GM23338 (cell line): ENCODE results near the gene RFX7. TPM values are rescaled to one million over a fixed set of nuclear protein-coding genes. Genes with fewer than 3 reads are reported as not detected.

Experiments used
- ATAC-seq: fragments of 200-7000 bp; cut with Tn5 transposase; 3 replicates; pipeline ENCODE4 v1.9.1; 2020
- DNase-seq: peaks from one replicate; pipeline ENCODE4 v3.0.0-alpha.2; 2015; ENCODE audit warnings: low spot score
- H2AFZ ChIP-seq: fragments of 200-600 bp; sonication (generic); 2 replicates; pipeline ENCODE4 v1.8.0; 2016; ENCODE audit warnings: antibody characterized with exemption, mild to moderate bottlenecking, moderate library complexity
- H3F3A ChIP-seq: fragments of 200-600 bp; sonication (generic); replicated peaks from 2 replicates; pipeline ENCODE4 v1.8.0; 2017; ENCODE audit warnings: antibody characterized with exemption, mixed run types, low read depth
- H3K27ac ChIP-seq: fragments of 200-600 bp; sonication (generic); 2 replicates; pipeline ENCODE4 v1.6.1; 2016; ENCODE audit warnings: low read depth
- H3K27me3 ChIP-seq: fragments of 200-600 bp; sonication (generic); 2 replicates; pipeline ENCODE4 v1.8.0; 2016; ENCODE audit warnings: mild to moderate bottlenecking, mixed run types, moderate library complexity; ENCODE audit not compliant: insufficient read depth
- H3K36me3 ChIP-seq: fragments of 200-600 bp; sonication (generic); 2 replicates; pipeline ENCODE4 v1.8.0; 2016; ENCODE audit warnings: mild to moderate bottlenecking; ENCODE audit not compliant: insufficient read depth
- H3K4me1 ChIP-seq: fragments of 200-600 bp; sonication (generic); 2 replicates; pipeline ENCODE4 v1.8.0; 2016; ENCODE audit warnings: mild to moderate bottlenecking, moderate library complexity; ENCODE audit not compliant: insufficient read depth
- H3K4me2 ChIP-seq: fragments of 200-600 bp; sonication (generic); 2 replicates; pipeline ENCODE4 v1.7.1; 2017; ENCODE audit warnings: mixed run types
- H3K4me3 ChIP-seq: fragments of 200-600 bp; sonication (generic); 2 replicates; pipeline ENCODE4 v1.6.1; 2016; ENCODE audit warnings: mixed run types
- H3K79me2 ChIP-seq: fragments of 200-600 bp; sonication (generic); replicated peaks from 2 replicates; pipeline ENCODE4 v1.8.0; 2017; ENCODE audit warnings: mild to moderate bottlenecking; ENCODE audit not compliant: insufficient read depth
- H3K9me2 ChIP-seq: fragments of 200-600 bp; sonication (generic); 2 replicates; pipeline ENCODE4 v1.8.0; 2017; ENCODE audit not compliant: insufficient read depth
- H4K20me1 ChIP-seq: fragments of 200-600 bp; sonication (generic); replicated peaks from 2 replicates; pipeline ENCODE4 v1.8.0; 2017; ENCODE audit warnings: mild to moderate bottlenecking; ENCODE audit not compliant: insufficient read depth
- H3K27ac Mint-ChIP-seq: 2 replicates; pipeline ENCODE4 v1.8.0; 2020; ENCODE audit warnings: inconsistent platforms, mild to moderate bottlenecking, moderate library complexity, mixed read lengths
- H3K27me3 Mint-ChIP-seq: 3 replicates; pipeline ENCODE4 v1.8.0; 2022; ENCODE audit warnings: low read depth, mild to moderate bottlenecking, moderate library complexity, mixed read lengths, inconsistent platforms; ENCODE audit not compliant: insufficient read depth, poor library complexity
- H3K36me3 Mint-ChIP-seq: 3 replicates; pipeline ENCODE4 v1.8.0; 2021; ENCODE audit warnings: low read depth, mild to moderate bottlenecking, inconsistent platforms, moderate library complexity, mixed read lengths
- H3K4me1 Mint-ChIP-seq: 3 replicates; pipeline ENCODE4 v1.8.0; 2020; ENCODE audit warnings: mild to moderate bottlenecking, inconsistent platforms, mixed read lengths
- H3K4me3 Mint-ChIP-seq: 3 replicates; pipeline ENCODE4 v1.8.0; 2021; ENCODE audit warnings: moderate library complexity, mild to moderate bottlenecking, inconsistent platforms, mixed read lengths
- H3K9me3 Mint-ChIP-seq: 3 replicates; pipeline ENCODE4 v1.8.0; 2020; ENCODE audit warnings: moderate library complexity, mild to moderate bottlenecking, inconsistent platforms, mixed read lengths
- CREB1 ChIP-seq: fragments of 250-450 bp; sonication (Bioruptor Pico); IDR thresholded peaks from 2 replicates; pipeline ENCODE4 v1.5.0; 2020; ENCODE audit warnings: low read depth, mild to moderate bottlenecking, moderate library complexity
- NANOG ChIP-seq: IDR thresholded peaks from 2 replicates; pipeline ENCODE4 v1.6.1; 2016; ENCODE audit warnings: antibody characterized with exemption, borderline replicate concordance
- ZNF331 ChIP-seq: fragments of 250-450 bp; sonication (Bioruptor Pico); IDR thresholded peaks from 2 replicates; pipeline ENCODE4 v1.5.0; 2020; ENCODE audit warnings: low read depth, mild to moderate bottlenecking, moderate library complexity
- ZNF462 ChIP-seq: fragments of 250-450 bp; sonication (Bioruptor Pico); IDR thresholded peaks from 2 replicates; pipeline ENCODE4 v1.5.0; 2020; ENCODE audit warnings: mild to moderate bottlenecking, moderate library complexity
- polyA plus RNA-seq: library from polyadenylated mRNA; unstranded; fragments of >200 nt; fragmentation: Nextera tagmentation; extraction: Ambion mirVana; gene quantifications from 2 replicates; pipeline ENCODE4 v1.2.1, GENCODE V29; 2016
- total RNA-seq: library from RNA; depleted of rRNA; stranded (reverse); fragments of >200 nt; shearing (Covaris generic); gene quantifications from 2 replicates; pipeline ENCODE4 v1.2.3, GENCODE V29; 2014
- TF ChIP-seq, protein P1 (sequence below): IDR thresholded peaks from 2 replicates; pipeline ENCODE4 v1.6.1; 2016; ENCODE audit warnings: antibody characterized with exemption

The RFX7 gene
- total and polyA plus RNA-seq, 2 experiments from 2014 or later = 17.6 to 33.6 TPM

DNA sequence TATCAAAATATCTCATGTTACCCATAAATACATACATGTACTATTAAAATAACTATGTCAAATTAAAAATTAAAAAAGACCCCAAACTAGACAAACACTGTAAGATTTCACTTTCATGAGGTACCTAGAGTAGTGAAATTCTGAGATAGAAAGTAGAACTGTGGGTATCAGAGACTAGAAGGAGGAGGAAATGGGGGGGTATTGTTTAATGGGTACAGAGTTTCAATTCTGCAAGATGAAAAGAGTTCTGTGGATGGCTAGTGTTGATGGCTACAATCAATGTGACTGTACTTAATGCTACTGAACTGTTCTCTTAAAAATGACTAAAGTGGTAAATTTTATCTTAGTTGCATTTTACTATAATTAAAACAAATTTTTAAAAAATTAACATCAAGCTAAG, 36.6 kb downstream of the RFX7 start:
- Histone ChIP-seq H3K4me3 (no peak overlapping the region), H3K4me1 (peaks cover 52% of the 10 kb centered on the region), H4K20me1 (peaks cover 22% of the 10 kb centered on the region), H3K79me2 (peaks cover 100% of the 10 kb centered on the region), H3K36me3 (no peaks in the 10 kb centered on the region), H3K9me2 (no peaks in the 10 kb centered on the region), H3F3A (no peaks in the 10 kb centered on the region), H2AFZ (no peak overlapping the region), H3K27me3 (no peaks in the 10 kb centered on the region), H3K4me2 (no peak overlapping the region), H3K27ac (no peak overlapping the region)
- ATAC-seq (no peak), DNase-seq (no peak)
- Mint-ChIP-seq H3K9me3 (no peaks in the 10 kb centered on the region; the same call in 2 of the 3 replicates), H3K4me1 (peaks cover 65% of the 10 kb centered on the region), H3K27ac (no peak overlapping the region), H3K27me3 (no peaks in the 10 kb centered on the region), H3K4me3 (no peak overlapping the region), H3K36me3 (peaks cover 14% of the 10 kb centered on the region)
- TF ChIP-seq, protein P1, sequence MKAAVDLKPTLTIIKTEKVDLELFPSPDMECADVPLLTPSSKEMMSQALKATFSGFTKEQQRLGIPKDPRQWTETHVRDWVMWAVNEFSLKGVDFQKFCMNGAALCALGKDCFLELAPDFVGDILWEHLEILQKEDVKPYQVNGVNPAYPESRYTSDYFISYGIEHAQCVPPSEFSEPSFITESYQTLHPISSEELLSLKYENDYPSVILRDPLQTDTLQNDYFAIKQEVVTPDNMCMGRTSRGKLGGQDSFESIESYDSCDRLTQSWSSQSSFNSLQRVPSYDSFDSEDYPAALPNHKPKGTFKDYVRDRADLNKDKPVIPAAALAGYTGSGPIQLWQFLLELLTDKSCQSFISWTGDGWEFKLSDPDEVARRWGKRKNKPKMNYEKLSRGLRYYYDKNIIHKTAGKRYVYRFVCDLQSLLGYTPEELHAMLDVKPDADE = no peak
- TF ChIP-seq ZNF462 (CRISPR knock-in tag) = no peak
- no peak for TF ChIP-seq CREB1 (CRISPR knock-in tag)
- no peak for TF ChIP-seq ZNF331
- TF ChIP-seq NANOG = no peak
